Kidney (tissue), 14 donors: ENCODE results near the gene ETS2. TPM values are rescaled to one million over a fixed set of nuclear protein-coding genes. Genes with fewer than 3 reads are reported as not detected.

Experiments used
- DNase-seq, 5 donors: peaks; one replicate each; pipeline ENCODE4 v3.0.0-alpha.2; 2013 to 2020
- FAIRE-seq: peaks from 2 replicates; lab custom pipeline; 2012; peaks lifted over from hg19 to GRCh38; lab: Jason Lieb, UNC
- H3K27ac ChIP-seq, 2 donors: one replicate each; pipeline ENCODE4 v1.7.0; 2013; ENCODE audit warnings: low read depth in 2 of 2, low read length in 2 of 2, inconsistent platforms in 1 of 2
- H3K27me3 ChIP-seq: one replicate; pipeline ENCODE4 v1.7.1; 2013; ENCODE audit warnings: low read length, inconsistent platforms; ENCODE audit not compliant: control insufficient read depth, insufficient read depth
- H3K36me3 ChIP-seq, 3 donors: one replicate each; pipeline versions ENCODE4 v1.7.0 to v1.7.1; 2013; ENCODE audit warnings: low read length in 3 of 3, control low read depth in 1 of 3, inconsistent platforms in 1 of 3; ENCODE audit not compliant: insufficient read depth in 3 of 3, control insufficient read depth in 2 of 3
- H3K4me1 ChIP-seq, 3 donors: one replicate each; pipeline versions ENCODE4 v1.7.0 to v1.7.1; 2013; ENCODE audit warnings: low read length in 3 of 3, inconsistent platforms in 1 of 3, low read depth in 1 of 3; ENCODE audit not compliant: control insufficient read depth in 2 of 3, insufficient read depth in 2 of 3
- H3K4me3 ChIP-seq, 3 donors: one replicate each; pipeline versions ENCODE4 v1.7.0 to v1.8.1; 2013; ENCODE audit warnings: low read length in 3 of 3, control low read depth in 1 of 3, inconsistent platforms in 1 of 3
- H3K9ac ChIP-seq, 3 donors: one replicate each; pipeline versions ENCODE4 v1.7.0 to v1.7.1; 2013; ENCODE audit warnings: low read length in 3 of 3, control low read depth in 1 of 3, inconsistent platforms in 1 of 3
- H3K9me3 ChIP-seq, 3 donors: one replicate each; pipeline versions ENCODE4 v1.7.0 to v1.7.1; 2013; ENCODE audit warnings: low read length in 3 of 3, control low read depth in 1 of 3, inconsistent platforms in 1 of 3; ENCODE audit not compliant: control insufficient read depth in 2 of 3, insufficient read depth in 1 of 3
- CTCF ChIP-seq: IDR thresholded peaks from 3 replicates; pipeline ENCODE4 v1.5.1; 2012; ENCODE audit warnings: mild to moderate bottlenecking, moderate library complexity, borderline replicate concordance; ENCODE audit not compliant: insufficient read depth; ENCODE audit errors: extremely low read depth
- intact Hi-C: fragments of 100-400 bp; cut with DNase I; formaldehyde crosslinking; loops from one replicate; pipeline ENCODE4 v1.11.1; 2022
- polyA plus RNA-seq: library from polyadenylated mRNA; stranded (reverse); fragments of 350-450 nt; fragmentation: Illumina TruSeq; extraction: RNeasy Lipid Tissue Mini Kit (QIAGEN cat#74804); gene quantifications from one replicate; pipeline ENCODE4 v1.2.3, GENCODE V29; 2014; ENCODE audit warnings: low read depth, low replicate concordance; ENCODE audit not compliant: insufficient read depth
- total RNA-seq: library from RNA; stranded (reverse); fragmentation: NEBNext Ultra II Directional; extraction: Animal tissue kit (Norgen Biotek cat#: 25700); gene quantifications from one replicate; pipeline ENCODE4 v1.2.1, GENCODE V29; 2021
- donor health status: control.
- donor health status: control.
- donor health status: control.
- donor health status: control.
- donor health status: control.
- donor health status: DM: yes; HTN: yes; CAD: no.
- donor health status: Normal renal cell carcinoma (clear cell type).

The ETS2 gene
- total and polyA plus RNA-seq, 2 donors from 2014 or later: 43.1 to 178 TPM

- Histone ChIP-seq H3K36me3 (peaks cover 11 to 50% (median 47%) of the 10 kb centered on the region in 3 donors), H3K4me1 (peaks cover 0 to 11% (median 0%) of the 10 kb centered on the region in 3 donors)
- no peak for FAIRE-seq
Observed at GRCh38 chr21:38813143-38813542, 7.4 kb downstream of the ETS2 start.

GRCh38 chr21:38813547-38813946 is 7.8 kb downstream of the ETS2 start:
- H3K4me3 ChIP-seq: no peak overlapping the region
- H3K27me3 ChIP-seq: no peaks in the 10 kb centered on the region
- FAIRE-seq: no peak
- no peaks in the 10 kb centered on the region for H3K9me3 ChIP-seq
- peaks cover 0 to 11% (median 0%) of the 10 kb centered on the region in 3 donors for H3K4me1 ChIP-seq
- no peak overlapping the region for H3K9ac ChIP-seq
- no peak overlapping the region for H3K27ac ChIP-seq
- intact Hi-C loops: no loop called here
- DNase-seq: no peak
- TF ChIP-seq CTCF: no peak
- peaks cover 11 to 54% (median 51%) of the 10 kb centered on the region in 3 donors for H3K36me3 ChIP-seq

More at GRCh38 chr21:38813143-38813542, 7.4 kb downstream of the ETS2 start:
- H3K4me3 ChIP-seq: no peak overlapping the region
- no peak for DNase-seq
- peak overlapping the region in 1 of 2 donors; percentile 59 for H3K27ac ChIP-seq
- H3K27me3 ChIP-seq: no peaks in the 10 kb centered on the region
- H3K9ac ChIP-seq: no peak overlapping the region
- intact Hi-C loops: no loop called here
- H3K9me3 ChIP-seq: no peaks in the 10 kb centered on the region
- TF ChIP-seq CTCF: no peak

- H3K4me3 ChIP-seq: no peak overlapping the region
- H3K9ac ChIP-seq: no peak overlapping the region
- intact Hi-C loops: no loop called here
- peaks cover 0 to 11% (median 0%) of the 10 kb centered on the region in 3 donors for H3K4me1 ChIP-seq
- FAIRE-seq (no peak), DNase-seq (no peak)
- peak overlapping the region; percentile 14 to 35 for H3K27ac ChIP-seq
- no peaks in the 10 kb centered on the region for H3K9me3 ChIP-seq
- no peaks in the 10 kb centered on the region for H3K27me3 ChIP-seq
- H3K36me3 ChIP-seq: peaks cover 18 to 63% (median 60%) of the 10 kb centered on the region in 3 donors
- TF ChIP-seq CTCF: no peak
Observed at GRCh38 chr21:38814126-38815059, 8.7 kb downstream of the ETS2 start.
